Measurements from ENCODE around the gene TMEM219. TPM values are rescaled to one million over a fixed set of nuclear protein-coding genes. Genes with fewer than 3 reads are reported as not detected.

Gene TMEM219
- total and polyA plus RNA-seq, 2 donors (not counting 3 experiments of a cell fraction or from before 2014, with no cell fraction given) = 110 to 182 TPM

DNA sequence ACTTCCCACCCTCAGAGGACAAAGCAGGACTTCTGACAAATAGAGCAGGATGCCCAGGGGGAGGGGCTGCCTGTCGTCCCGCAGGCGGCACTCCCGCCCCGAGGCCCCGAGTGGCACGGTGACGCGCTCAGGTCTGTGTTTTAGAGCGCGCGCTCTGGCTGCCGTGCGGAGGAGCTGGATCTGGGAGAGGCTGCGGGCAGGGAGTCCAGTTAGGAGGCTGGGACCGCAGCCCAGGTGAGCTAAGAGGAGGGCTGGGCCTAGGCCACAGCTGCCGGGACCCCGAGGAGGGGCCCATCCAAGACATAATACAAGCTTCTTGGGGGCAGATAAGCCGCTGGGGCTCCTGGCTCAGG lies 42.5 kb downstream of the TMEM219 start:
- FAIRE-seq (no peak), DNase-seq (ENCODE audit: low read depth, low spot score) (no peak)
- H4K20me1 ChIP-seq (replicated peaks; ENCODE audit: control insufficient read depth, extremely low read depth, insufficient read depth, low read length) = no peaks in the 10 kb centered on the region
- TF ChIP-seq, protein P1, sequence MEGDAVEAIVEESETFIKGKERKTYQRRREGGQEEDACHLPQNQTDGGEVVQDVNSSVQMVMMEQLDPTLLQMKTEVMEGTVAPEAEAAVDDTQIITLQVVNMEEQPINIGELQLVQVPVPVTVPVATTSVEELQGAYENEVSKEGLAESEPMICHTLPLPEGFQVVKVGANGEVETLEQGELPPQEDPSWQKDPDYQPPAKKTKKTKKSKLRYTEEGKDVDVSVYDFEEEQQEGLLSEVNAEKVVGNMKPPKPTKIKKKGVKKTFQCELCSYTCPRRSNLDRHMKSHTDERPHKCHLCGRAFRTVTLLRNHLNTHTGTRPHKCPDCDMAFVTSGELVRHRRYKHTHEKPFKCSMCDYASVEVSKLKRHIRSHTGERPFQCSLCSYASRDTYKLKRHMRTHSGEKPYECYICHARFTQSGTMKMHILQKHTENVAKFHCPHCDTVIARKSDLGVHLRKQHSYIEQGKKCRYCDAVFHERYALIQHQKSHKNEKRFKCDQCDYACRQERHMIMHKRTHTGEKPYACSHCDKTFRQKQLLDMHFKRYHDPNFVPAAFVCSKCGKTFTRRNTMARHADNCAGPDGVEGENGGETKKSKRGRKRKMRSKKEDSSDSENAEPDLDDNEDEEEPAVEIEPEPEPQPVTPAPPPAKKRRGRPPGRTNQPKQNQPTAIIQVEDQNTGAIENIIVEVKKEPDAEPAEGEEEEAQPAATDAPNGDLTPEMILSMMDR (IDR thresholded peaks at IDR 0.05; ENCODE audit: extremely low read depth in 1 of 2, insufficient read depth in 1 of 2, low read depth in 1 of 2, low read length in 2 of 2) = no peak
- TF ChIP-seq FOS (IDR thresholded peaks at IDR 0.05; ENCODE audit: borderline replicate concordance, insufficient read depth, low read length) (no peak), JUN (IDR thresholded peaks at IDR 0.05; ENCODE audit: borderline replicate concordance, insufficient read depth, insufficient read length, low read depth) (no peak), POLR2A (IDR thresholded peaks at IDR 0.05; ENCODE audit: low read depth, low read length) (no peak), GATA2 (IDR thresholded peaks at IDR 0.05; ENCODE audit: insufficient read depth, insufficient read length, low read depth, low read length) (no peak), EZH2 (IDR thresholded peaks at IDR 0.05; ENCODE audit: borderline replicate concordance, low read depth, low read length, severe bottlenecking) (no peak), MYC (IDR thresholded peaks at IDR 0.05; ENCODE audit: low read depth, low read length) (no peak), POLR2AphosphoS5 (IDR thresholded peaks at IDR 0.05; ENCODE audit: insufficient read depth, low read depth, low read length) (no peak)
- TF ChIP-seq, protein P2, sequence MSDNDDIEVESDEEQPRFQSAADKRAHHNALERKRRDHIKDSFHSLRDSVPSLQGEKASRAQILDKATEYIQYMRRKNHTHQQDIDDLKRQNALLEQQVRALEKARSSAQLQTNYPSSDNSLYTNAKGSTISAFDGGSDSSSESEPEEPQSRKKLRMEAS (IDR thresholded peaks at IDR 0.05; ENCODE audit: insufficient read depth, insufficient read length) = no peak
- ChIA-PET CTCF (interaction anchor here (2.4 to 3.8 kb wide), 4 partner anchors 14 to 304 kb away, joined by 10 to 26 read pairs (median 20); no protein-coding TSS in a partner anchor), POLR2A (no interaction called here)
- H3K4me2 ChIP-seq (ENCODE audit: insufficient read depth, low read length) = no peak overlapping the region
- no TSS peak for BruUV-seq (replicated peaks)
- no peak overlapping the region for H3K4me3 ChIP-seq (replicated peaks in 1 of 3; ENCODE audit: insufficient read depth in 1 of 3, low read depth in 1 of 3, low read length in 3 of 3)
- no peaks in the 10 kb centered on the region for H3K9me1 ChIP-seq (replicated peaks; ENCODE audit: control insufficient read depth, extremely low read depth, insufficient read depth, low read length)
- intact Hi-C loops (cut with micrococcal nuclease) = no loop called here
- H3K4me1 ChIP-seq (ENCODE audit: control insufficient read depth, extremely low read depth, insufficient read depth, low read length) = no peaks in the 10 kb centered on the region
- H3K27ac ChIP-seq (ENCODE audit: insufficient read depth, low read depth, low read length) = no peak overlapping the region
- H3K36me3 ChIP-seq (ENCODE audit: control insufficient read depth in 2 of 2, extremely low read depth in 1 of 2, insufficient read depth in 2 of 2, low read length in 2 of 2) = peaks cover 0 to 7% of the 10 kb centered on the region in 2 experiments
- no peaks in the 10 kb centered on the region for H3K9me3 ChIP-seq (replicated peaks; ENCODE audit: control insufficient read depth, insufficient read depth, low read length)
- no peak overlapping the region for H2AFZ ChIP-seq (ENCODE audit: low read depth, low read length)
- no peak overlapping the region for H3K9ac ChIP-seq (replicated peaks; ENCODE audit: extremely low read depth, insufficient read depth, low read length)
- H3K79me2 ChIP-seq (ENCODE audit: control insufficient read depth, insufficient read depth, low read length) = no peaks in the 10 kb centered on the region
- dilution Hi-C loops (cut with MboI; ENCODE audit: extremely low pct_ligation_motif_present, low sequenced_read_pairs) = no loop called here
- H3K27me3 ChIP-seq (ENCODE audit: control insufficient read depth in 2 of 2, insufficient read depth in 2 of 2, low read length in 2 of 2) = peaks cover under 1 to 2% of the 10 kb centered on the region in 2 experiments
